ENCODE measurements around the gene LDLRAD4.

Gene LDLRAD4

GRCh38 chr18:13289481-13290205 is 71.1 kb downstream of the LDLRAD4 start:
- DNase-seq: no peak

DNA sequence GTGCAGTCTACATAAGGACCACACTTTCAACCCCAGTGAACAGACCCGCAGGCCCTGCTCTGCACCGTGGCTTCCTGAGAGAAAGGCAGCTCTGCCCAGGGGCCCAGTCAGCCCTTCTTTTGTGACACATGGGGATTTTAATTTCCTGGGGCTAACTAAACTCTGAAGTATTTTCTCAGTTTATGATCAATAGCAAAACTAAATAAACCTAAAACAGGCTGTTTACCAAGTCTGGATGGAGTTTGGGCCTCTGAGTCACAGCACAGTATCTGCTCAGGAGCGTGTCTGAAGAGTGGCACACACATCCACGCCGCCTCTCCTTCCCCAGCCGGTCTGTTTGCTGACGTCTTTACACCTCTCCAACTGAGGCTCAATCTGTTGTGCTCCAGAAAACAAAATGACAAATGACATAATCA is 72.3 kb downstream of the LDLRAD4 start:
- DNase-seq: no peak

DNA sequence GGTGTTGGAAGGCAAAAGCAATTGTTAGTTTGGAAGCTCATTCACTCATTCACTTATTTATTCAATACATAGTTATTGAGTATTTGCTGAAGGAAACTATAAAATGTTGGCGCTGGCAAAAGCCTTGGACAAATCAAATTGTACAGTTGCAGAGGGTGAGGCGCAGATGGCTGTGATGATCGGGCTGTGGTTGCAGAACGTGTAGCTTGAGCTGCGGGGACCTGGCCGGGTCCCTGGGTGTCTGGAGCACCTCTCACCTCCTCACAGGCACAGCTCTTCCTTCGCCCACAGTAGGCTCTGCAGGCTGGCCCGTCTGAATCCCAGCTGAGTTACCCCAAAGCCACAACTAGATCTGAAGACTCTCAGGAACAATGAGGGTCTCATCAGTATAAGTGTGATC is 72.7 kb downstream of the LDLRAD4 start:
- no peak for DNase-seq

- no peak for DNase-seq
Measured at GRCh38 chr18:13291745-13292447, 73.3 kb downstream of the LDLRAD4 start.

DNA sequence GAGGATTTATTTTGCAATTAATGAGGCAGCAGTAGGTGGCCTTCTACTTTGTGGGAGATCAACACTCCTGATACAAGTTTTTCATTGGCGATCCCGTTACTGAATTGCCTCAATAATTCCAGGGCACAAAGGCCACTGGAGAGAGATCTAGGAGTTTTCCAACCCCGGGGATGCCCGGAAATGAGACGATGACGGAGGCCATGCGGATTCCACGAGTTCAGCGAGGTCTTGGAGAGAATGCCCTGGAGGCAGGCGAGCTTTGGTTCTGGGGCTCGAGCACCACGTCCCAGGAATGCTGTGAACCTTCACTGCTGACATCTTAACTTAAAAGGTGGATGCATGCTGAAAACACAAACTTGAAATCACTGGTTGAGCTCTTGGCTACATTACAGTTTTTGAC is 74.2 kb downstream of the LDLRAD4 start:
- DNase-seq: no peak

DNA sequence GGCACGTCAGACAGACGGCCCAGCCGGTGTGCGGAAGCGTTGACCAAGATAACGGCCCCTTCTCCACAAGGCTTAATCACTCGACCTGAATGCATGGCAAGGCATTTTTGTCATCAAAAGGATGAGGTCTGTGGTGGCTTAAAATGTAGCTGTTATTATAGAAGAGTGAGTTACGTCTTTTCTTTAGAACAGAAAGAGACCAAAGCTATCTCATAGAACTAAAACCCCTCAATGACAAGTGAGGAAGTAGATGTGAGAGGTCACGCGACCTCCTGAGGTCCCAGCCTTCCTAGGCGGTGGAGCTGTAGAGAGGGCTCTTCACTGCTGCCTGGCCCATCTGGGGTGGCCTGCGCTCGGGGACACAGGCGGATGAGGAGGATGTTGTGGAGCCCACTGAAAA is 75.7 kb downstream of the LDLRAD4 start:
- no peak for DNase-seq

- no peak for DNase-seq
Measured at GRCh38 chr18:13295894-13296293, 77.3 kb downstream of the LDLRAD4 start.

DNA sequence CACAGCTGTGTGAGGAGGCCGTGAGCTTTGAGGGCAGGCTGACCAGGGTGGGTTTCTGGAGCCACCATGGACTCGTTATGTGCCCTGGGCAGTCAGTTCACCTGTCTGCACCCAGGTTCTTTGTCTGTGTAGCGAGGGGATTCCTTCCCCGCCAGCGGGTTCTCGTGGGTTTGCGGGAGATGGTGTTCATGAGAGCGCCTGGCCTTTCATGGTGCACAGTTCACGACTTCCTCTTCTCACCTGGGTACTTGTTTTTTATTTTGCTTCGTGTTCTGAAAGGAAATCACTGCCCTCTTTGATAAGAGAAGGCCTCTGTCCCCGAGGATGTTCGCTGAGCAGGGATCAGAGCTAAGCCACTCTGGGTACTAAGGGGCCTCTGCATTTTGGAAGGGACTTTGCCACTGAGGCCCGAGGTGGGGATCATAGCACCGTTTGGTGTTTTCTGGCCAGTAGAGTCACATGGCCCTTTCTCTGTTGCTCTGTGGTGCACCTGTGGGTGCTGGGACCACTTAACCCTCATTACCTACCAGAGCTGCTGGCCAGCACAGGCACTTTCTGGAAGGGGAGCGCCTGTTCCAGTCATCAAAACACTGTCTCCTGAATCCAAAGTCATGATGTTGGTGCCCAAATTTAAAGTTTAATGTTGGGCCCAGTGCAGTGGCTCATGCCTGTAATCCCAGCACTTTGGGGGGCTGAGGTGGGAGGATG is 78.5 kb downstream of the LDLRAD4 start:
- no peak for DNase-seq

- DNase-seq: no peak
Measured at GRCh38 chr18:13298262-13298661, 79.7 kb downstream of the LDLRAD4 start.

DNA sequence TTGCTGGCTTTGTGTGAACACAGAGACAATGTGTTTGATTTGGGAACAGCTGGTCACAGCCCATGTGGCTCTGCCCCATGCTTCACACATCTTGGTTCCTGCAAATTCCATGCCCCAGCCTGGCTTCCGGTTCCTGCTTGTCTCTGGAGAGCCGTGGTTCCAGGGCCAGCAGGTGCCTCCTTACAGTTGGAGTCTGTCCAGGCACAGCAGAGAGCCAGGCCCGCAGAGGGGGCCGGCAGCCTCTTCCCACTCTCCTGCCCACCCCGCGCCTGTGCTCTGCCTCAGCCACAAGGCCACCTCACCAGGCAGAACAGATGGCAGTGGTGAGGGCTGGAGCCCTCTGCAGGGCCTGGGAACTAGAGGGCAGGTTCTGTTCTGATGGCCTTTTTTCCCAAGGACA is 81.5 kb downstream of the LDLRAD4 start:
- no peak for DNase-seq

DNA sequence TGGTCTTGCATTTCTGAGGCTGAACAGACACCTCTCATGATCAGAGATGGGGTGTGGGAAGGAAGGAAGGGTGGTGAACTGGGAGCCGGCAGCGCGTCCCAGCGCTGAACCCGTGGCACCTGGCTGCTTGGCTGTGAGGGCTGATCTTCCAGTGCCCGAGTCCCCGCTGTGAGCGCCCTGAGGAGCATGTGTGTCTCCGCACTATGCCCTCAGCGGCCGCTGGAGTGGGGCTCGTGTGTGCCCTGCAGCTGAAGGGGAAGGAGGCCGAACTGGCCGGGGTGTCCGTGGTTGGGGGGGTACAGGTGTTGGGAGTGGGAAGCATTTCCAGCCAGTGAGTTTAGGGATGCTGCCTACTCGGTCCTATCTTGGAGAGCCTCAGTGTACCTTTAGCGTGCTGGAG is 82.2 kb downstream of the LDLRAD4 start:
- DNase-seq: no peak

DNA sequence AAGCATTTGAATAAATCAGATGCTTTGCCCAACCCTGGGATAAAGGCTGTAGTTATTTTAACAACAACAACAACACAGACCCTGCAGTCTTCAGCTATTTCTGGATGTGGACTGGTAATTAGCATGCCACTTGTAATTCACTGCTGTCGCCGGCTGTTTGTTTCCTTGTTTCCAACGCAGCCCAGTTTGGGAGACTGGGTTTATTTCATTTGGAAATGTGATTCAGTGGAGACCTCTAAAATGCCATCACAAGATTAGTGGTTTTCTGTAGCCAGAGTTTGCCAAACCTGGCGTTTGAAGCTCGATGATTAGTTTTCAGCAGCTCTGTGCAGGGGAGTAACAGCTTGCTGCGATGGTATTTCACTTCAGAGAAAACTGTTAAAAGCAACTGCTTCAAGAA is 83.5 kb downstream of the LDLRAD4 start:
- no peak for DNase-seq

GRCh38 chr18:13302457-13303225 is 84.1 kb downstream of the LDLRAD4 start:
- DNase-seq: no peak

GRCh38 chr18:13303756-13304364 is 85.3 kb downstream of the LDLRAD4 start:
- no peak for DNase-seq

GRCh38 chr18:13305301-13305700 is 86.7 kb downstream of the LDLRAD4 start:
- no peak for DNase-seq

DNA sequence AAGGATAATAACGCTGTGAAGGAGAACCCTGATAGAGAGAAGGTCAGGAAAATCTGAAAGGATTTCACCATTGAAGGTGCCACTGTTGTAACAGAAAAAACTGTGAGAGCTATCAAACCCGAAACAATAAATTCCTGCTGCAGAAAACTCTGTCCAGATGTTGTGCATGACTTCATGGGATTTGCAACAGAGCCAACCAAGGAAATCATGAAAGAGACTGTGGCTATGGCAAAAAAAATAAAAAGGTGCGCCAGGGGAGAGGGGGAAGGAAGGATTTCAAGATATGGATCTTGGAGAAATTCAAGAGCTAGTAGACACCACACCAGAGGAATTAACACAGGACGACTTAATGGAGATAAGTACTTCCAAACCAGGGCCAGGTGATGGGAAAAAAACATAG is 88.0 kb downstream of the LDLRAD4 start:
- no peak for DNase-seq

DNA sequence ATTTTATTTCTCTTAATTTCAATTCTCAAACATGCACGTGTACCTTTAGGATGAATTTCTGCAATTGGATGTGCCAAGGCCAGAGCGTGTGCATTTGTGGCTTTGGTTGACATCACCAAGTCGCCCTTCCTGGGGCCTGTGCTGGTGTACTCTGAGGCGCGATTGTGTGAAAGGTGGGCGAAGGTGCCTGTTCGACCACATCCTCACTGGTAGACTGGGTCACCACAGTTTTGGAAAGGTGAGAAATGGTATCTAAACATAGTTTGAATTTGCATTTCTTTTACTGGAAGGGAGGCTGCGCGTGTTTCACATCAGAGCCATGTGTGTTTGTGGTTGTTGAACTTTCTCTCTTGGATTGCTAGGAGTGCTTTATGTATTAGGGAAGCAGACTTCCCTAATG is 89.8 kb downstream of the LDLRAD4 start:
- DNase-seq: no peak

- no peak for DNase-seq
Measured at GRCh38 chr18:13309031-13309747, 90.6 kb downstream of the LDLRAD4 start.

- no peak for DNase-seq
Measured at GRCh38 chr18:13309748-13310670, 91.4 kb downstream of the LDLRAD4 start.

GRCh38 chr18:13311193-13311592 is 92.6 kb downstream of the LDLRAD4 start:
- DNase-seq: no peak

GRCh38 chr18:13312515-13312914 is 94.0 kb downstream of the LDLRAD4 start:
- DNase-seq: no peak

Measured in NCI-H2081 (cell line).